ENCODE results near the gene GREM2.

Gene GREM2

GRCh38 chr1:240467895-240468294, 144.1 kb downstream of the GREM2 start:
- Histone ChIP-seq H3K36me3 (ENCODE audit: control insufficient read depth, insufficient read depth, low read length) (no peaks in the 10 kb centered on the region), H3K4me1 (ENCODE audit: control insufficient read depth, insufficient read depth, low read length) (no peaks in the 10 kb centered on the region), H3K4me3 (ENCODE audit: insufficient read depth, low read depth, low read length) (no peak overlapping the region), H3K27me3 (ENCODE audit: control insufficient read depth, insufficient read depth, low read length, poor library complexity, severe bottlenecking) (no peaks in the 10 kb centered on the region), H3K9me3 (ENCODE audit: control insufficient read depth, low read length) (no peaks in the 10 kb centered on the region), H3K27ac (ENCODE audit: insufficient read depth, low read depth, low read length, poor library complexity, severe bottlenecking) (no peak overlapping the region)

GRCh38 chr1:240466509-240466908, 145.4 kb downstream of the GREM2 start:
- 92 to 95% methylated on average over 4 of the region's 4 CpGs for WGBS, 2 experiments

DNA sequence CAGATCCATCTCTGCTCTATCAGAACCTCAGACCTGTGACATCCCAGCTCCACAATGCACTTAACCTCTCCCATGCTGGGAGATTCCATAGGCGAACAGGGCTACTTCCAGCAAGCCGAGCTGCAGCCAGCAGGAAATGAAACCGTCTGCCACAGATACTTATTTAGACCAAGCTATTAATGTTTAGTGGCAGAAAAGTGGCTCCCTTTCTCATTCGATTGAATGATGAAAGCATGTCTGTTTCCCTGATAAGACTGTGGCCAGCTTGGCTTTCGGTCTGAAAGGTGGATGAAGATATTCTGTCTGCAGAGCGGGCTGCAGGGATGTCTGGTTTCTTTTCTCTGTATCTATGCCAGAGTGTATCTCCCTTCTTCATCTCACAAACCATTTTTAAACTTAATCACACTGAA, 146.4 kb downstream of the GREM2 start:
- Histone ChIP-seq H3K4me3 (ENCODE audit: insufficient read depth, low read depth, low read length) (no peak overlapping the region), H3K9me3 (ENCODE audit: control insufficient read depth, low read length) (no peaks in the 10 kb centered on the region), H3K36me3 (ENCODE audit: control insufficient read depth, insufficient read depth, low read length) (no peaks in the 10 kb centered on the region), H3K4me1 (ENCODE audit: control insufficient read depth, insufficient read depth, low read length) (no peaks in the 10 kb centered on the region), H3K27ac (ENCODE audit: insufficient read depth, low read depth, low read length, poor library complexity, severe bottlenecking) (no peak overlapping the region), H3K27me3 (ENCODE audit: control insufficient read depth, insufficient read depth, low read length, poor library complexity, severe bottlenecking) (no peaks in the 10 kb centered on the region)
- WGBS, 2 experiments: 57 to 62% methylated on average over 5 to 6 of the region's 6 CpGs

More at GRCh38 chr1:240466509-240466908, 145.4 kb downstream of the GREM2 start:
- no peak overlapping the region for H3K27ac ChIP-seq (ENCODE audit: insufficient read depth, low read depth, low read length, poor library complexity, severe bottlenecking)
- H3K36me3 ChIP-seq (ENCODE audit: control insufficient read depth, insufficient read depth, low read length): no peaks in the 10 kb centered on the region
- no peaks in the 10 kb centered on the region for H3K27me3 ChIP-seq (ENCODE audit: control insufficient read depth, insufficient read depth, low read length, poor library complexity, severe bottlenecking)
- no peaks in the 10 kb centered on the region for H3K4me1 ChIP-seq (ENCODE audit: control insufficient read depth, insufficient read depth, low read length)
- no peak overlapping the region for H3K4me3 ChIP-seq (ENCODE audit: insufficient read depth, low read depth, low read length)
- H3K9me3 ChIP-seq (ENCODE audit: control insufficient read depth, low read length): no peaks in the 10 kb centered on the region

DNA sequence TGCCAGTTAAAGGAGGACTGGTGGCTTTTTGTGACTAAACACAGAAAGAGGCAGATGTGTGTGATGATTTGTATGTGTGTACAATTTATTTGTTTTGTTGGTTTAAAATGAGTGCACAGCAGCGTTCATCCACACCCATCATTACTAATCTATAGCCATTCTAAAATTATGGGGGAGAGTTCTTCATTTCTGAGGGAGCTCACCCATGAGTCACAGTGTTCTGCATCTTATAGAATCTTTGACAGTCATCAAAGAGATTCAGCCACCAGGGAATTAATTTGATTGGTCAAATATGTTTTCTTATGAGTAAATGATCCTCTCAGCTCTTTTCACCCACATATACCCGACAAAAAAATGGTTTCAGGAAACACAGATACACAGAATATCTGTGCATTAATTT, 147.9 kb downstream of the GREM2 start:
- Histone ChIP-seq H3K27ac (ENCODE audit: insufficient read depth, low read depth, low read length, poor library complexity, severe bottlenecking) (no peak overlapping the region), H3K36me3 (ENCODE audit: control insufficient read depth, insufficient read depth, low read length) (no peaks in the 10 kb centered on the region)
- 94% methylated on average over 2 of the region's 2 CpGs; no CpG with 5 or more reads in 1 of the 2 experiments for WGBS, 2 experiments

GRCh38 chr1:240462766-240463395, 149.1 kb downstream of the GREM2 start:
- H3K27me3 ChIP-seq (ENCODE audit: control insufficient read depth, insufficient read depth, low read length, poor library complexity, severe bottlenecking): no peaks in the 10 kb centered on the region
- H3K4me3 ChIP-seq (ENCODE audit: insufficient read depth, low read depth, low read length): no peak overlapping the region
- no peaks in the 10 kb centered on the region for H3K9me3 ChIP-seq (ENCODE audit: control insufficient read depth, low read length)
- no peaks in the 10 kb centered on the region for H3K4me1 ChIP-seq (ENCODE audit: control insufficient read depth, insufficient read depth, low read length)
- no peak overlapping the region for H3K27ac ChIP-seq (ENCODE audit: insufficient read depth, low read depth, low read length, poor library complexity, severe bottlenecking)
- no peaks in the 10 kb centered on the region for H3K36me3 ChIP-seq (ENCODE audit: control insufficient read depth, insufficient read depth, low read length)
- WGBS, 2 experiments: 88 to 91% methylated on average over 7 of the region's 7 CpGs

More for the DNA sequence above, 147.9 kb downstream of the GREM2 start:
- Histone ChIP-seq H3K27me3 (ENCODE audit: control insufficient read depth, insufficient read depth, low read length, poor library complexity, severe bottlenecking) (no peaks in the 10 kb centered on the region), H3K9me3 (ENCODE audit: control insufficient read depth, low read length) (no peaks in the 10 kb centered on the region), H3K4me1 (ENCODE audit: control insufficient read depth, insufficient read depth, low read length) (no peaks in the 10 kb centered on the region), H3K4me3 (ENCODE audit: insufficient read depth, low read depth, low read length) (no peak overlapping the region)

- no peaks in the 10 kb centered on the region for H3K4me1 ChIP-seq (ENCODE audit: control insufficient read depth, insufficient read depth, low read length)
These were observed 149.7 kb downstream of the GREM2 start for GRCh38 chr1:240462277-240462676.

GRCh38 chr1:240457203-240457602, 154.8 kb downstream of the GREM2 start:
- H3K9me3 ChIP-seq (ENCODE audit: control insufficient read depth, low read length): no peaks in the 10 kb centered on the region
- H3K4me1 ChIP-seq (ENCODE audit: control insufficient read depth, insufficient read depth, low read length): no peaks in the 10 kb centered on the region
- H3K27ac ChIP-seq (ENCODE audit: insufficient read depth, low read depth, low read length, poor library complexity, severe bottlenecking): no peak overlapping the region
- H3K4me3 ChIP-seq (ENCODE audit: insufficient read depth, low read depth, low read length): no peak overlapping the region
- no peaks in the 10 kb centered on the region for H3K36me3 ChIP-seq (ENCODE audit: control insufficient read depth, insufficient read depth, low read length)
- WGBS, 2 experiments: 94 to 95% methylated on average over 5 of the region's 5 CpGs
- no peaks in the 10 kb centered on the region for H3K27me3 ChIP-seq (ENCODE audit: control insufficient read depth, insufficient read depth, low read length, poor library complexity, severe bottlenecking)

More at GRCh38 chr1:240462277-240462676, 149.7 kb downstream of the GREM2 start:
- no peak overlapping the region for H3K27ac ChIP-seq (ENCODE audit: insufficient read depth, low read depth, low read length, poor library complexity, severe bottlenecking)
- no peaks in the 10 kb centered on the region for H3K36me3 ChIP-seq (ENCODE audit: control insufficient read depth, insufficient read depth, low read length)
- 83 to 90% methylated on average over 1 to 3 of the region's 3 CpGs for WGBS, 2 experiments
- H3K27me3 ChIP-seq (ENCODE audit: control insufficient read depth, insufficient read depth, low read length, poor library complexity, severe bottlenecking): no peaks in the 10 kb centered on the region
- H3K9me3 ChIP-seq (ENCODE audit: control insufficient read depth, low read length): no peaks in the 10 kb centered on the region
- H3K4me3 ChIP-seq (ENCODE audit: insufficient read depth, low read depth, low read length): no peak overlapping the region

GRCh38 chr1:240455228-240455821, 156.6 kb downstream of the GREM2 start:
- Histone ChIP-seq H3K27me3 (ENCODE audit: control insufficient read depth, insufficient read depth, low read length, poor library complexity, severe bottlenecking) (no peaks in the 10 kb centered on the region), H3K4me1 (ENCODE audit: control insufficient read depth, insufficient read depth, low read length) (no peaks in the 10 kb centered on the region), H3K27ac (ENCODE audit: insufficient read depth, low read depth, low read length, poor library complexity, severe bottlenecking) (no peak overlapping the region), H3K4me3 (ENCODE audit: insufficient read depth, low read depth, low read length) (no peak overlapping the region), H3K36me3 (ENCODE audit: control insufficient read depth, insufficient read depth, low read length) (no peaks in the 10 kb centered on the region), H3K9me3 (ENCODE audit: control insufficient read depth, low read length) (no peaks in the 10 kb centered on the region)
- WGBS, 2 experiments: 60 to 68% methylated on average over 3 of the region's 7 CpGs

GRCh38 chr1:240445369-240445768, 166.6 kb downstream of the GREM2 start:
- Histone ChIP-seq H3K4me1 (ENCODE audit: control insufficient read depth, insufficient read depth, low read length) (no peaks in the 10 kb centered on the region), H3K36me3 (ENCODE audit: control insufficient read depth, insufficient read depth, low read length) (no peaks in the 10 kb centered on the region), H3K27ac (ENCODE audit: insufficient read depth, low read depth, low read length, poor library complexity, severe bottlenecking) (no peak overlapping the region), H3K9me3 (ENCODE audit: control insufficient read depth, low read length) (no peaks in the 10 kb centered on the region), H3K27me3 (ENCODE audit: control insufficient read depth, insufficient read depth, low read length, poor library complexity, severe bottlenecking) (no peaks in the 10 kb centered on the region), H3K4me3 (ENCODE audit: insufficient read depth, low read depth, low read length) (no peak overlapping the region)
- WGBS, 2 experiments: 87 to 93% methylated on average over 3 of the region's 3 CpGs

DNA sequence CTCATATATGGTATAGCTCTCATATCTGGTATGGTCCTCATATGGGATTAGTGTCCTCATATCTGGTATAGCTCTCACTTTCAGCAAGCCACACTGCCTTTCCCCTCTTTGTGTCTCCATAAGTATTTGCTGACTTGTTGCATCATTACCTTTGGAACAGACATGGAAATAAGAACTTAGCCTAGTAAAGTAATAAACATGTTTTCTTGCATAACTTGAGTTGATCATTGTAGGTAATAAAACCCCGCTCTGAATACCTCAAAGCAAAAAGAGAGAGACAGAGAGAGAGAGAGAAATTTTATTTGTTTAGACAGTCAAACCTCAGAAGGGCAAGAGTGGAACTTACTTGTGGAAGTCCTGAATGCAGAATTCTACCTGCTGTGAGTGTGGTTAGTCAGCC, 170.3 kb downstream of the GREM2 start:
- no peaks in the 10 kb centered on the region for H3K27me3 ChIP-seq (ENCODE audit: control insufficient read depth, insufficient read depth, low read length, poor library complexity, severe bottlenecking)
- H3K9me3 ChIP-seq (ENCODE audit: control insufficient read depth, low read length): no peaks in the 10 kb centered on the region
- 93 to 96% methylated on average over 1 of the region's 1 CpG for WGBS, 2 experiments
- H3K4me1 ChIP-seq (ENCODE audit: control insufficient read depth, insufficient read depth, low read length): no peaks in the 10 kb centered on the region
- H3K27ac ChIP-seq (ENCODE audit: insufficient read depth, low read depth, low read length, poor library complexity, severe bottlenecking): no peak overlapping the region
- H3K36me3 ChIP-seq (ENCODE audit: control insufficient read depth, insufficient read depth, low read length): no peaks in the 10 kb centered on the region
- no peak overlapping the region for H3K4me3 ChIP-seq (ENCODE audit: insufficient read depth, low read depth, low read length)
